IPS-18c (cell line): ENCODE results near the gene NFIX.
A peak's percentile ranks its signal among the peaks of the same experiment; 100 is the strongest.

Source experiments
- H3K4me3 ChIP-seq: 2 replicates; pipeline ENCODE4 v1.7.0; 2013; ENCODE audit warnings: low read depth, mild to moderate bottlenecking, low read length, moderate library complexity; ENCODE audit not compliant: insufficient read depth
- H3K9me3 ChIP-seq: one replicate; pipeline ENCODE4 v1.6.1; 2013; ENCODE audit warnings: mild to moderate bottlenecking, low read length, moderate library complexity; ENCODE audit not compliant: control insufficient read depth, insufficient read depth

Gene NFIX

DNA sequence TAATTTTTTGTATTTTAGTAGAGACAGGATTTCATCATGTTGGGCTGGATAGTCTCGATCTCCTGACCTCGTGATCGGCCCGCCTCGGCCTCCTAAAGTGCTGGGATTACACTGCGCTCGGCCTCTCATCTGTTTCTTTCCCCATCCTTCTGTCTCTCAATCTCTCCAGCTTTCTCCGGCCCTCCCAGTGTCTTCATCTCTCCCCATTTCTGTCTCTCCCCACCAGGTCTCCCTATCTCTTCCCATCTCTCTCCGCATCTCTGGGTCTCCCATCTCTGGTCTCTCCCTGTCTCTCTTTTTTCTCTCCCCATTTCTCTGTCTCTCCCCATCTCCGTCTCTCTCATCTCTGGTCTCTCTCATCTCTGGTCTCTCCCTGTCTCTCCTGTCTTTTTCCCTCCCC, 12.2 kb upstream of the NFIX start:
- Histone ChIP-seq H3K4me3 (peak overlapping the region; percentile 46; the same call in 1 of the 2 replicates), H3K9me3 (no peaks in the 10 kb centered on the region)

DNA sequence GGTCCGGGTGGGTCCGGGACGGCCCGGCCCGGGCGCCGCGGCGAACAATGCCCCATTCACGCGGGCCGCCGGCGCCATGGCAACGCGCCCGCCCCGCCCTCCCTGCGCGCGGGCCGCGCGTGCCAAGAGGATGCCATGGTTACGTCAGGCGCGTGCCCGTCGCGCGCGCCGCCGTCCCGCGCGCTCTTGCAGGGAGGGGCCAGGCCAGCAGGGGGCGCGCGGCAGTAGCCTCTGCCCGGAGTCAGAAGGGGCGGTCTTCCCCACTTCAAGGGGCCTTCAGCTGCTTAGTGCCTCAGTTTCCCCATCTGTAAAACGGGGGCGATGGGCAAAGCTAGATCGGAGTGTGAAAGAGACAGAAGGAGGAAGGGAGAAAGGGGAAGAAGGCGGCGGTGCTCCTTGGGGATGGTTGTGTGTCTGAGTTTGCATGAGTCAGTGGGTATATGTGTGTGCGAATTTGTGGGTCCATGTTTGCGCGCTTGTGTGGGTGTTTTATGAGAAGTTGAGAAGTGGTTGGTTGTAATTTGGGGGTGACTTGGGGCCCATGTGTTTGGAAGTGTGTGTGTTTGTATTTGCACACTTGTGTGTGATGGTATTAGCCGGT, 11.6 kb upstream of the NFIX start:
- Histone ChIP-seq H3K4me3 (peak overlapping the region; percentile 46; the same call in 1 of the 2 replicates), H3K9me3 (no peaks in the 10 kb centered on the region)

DNA sequence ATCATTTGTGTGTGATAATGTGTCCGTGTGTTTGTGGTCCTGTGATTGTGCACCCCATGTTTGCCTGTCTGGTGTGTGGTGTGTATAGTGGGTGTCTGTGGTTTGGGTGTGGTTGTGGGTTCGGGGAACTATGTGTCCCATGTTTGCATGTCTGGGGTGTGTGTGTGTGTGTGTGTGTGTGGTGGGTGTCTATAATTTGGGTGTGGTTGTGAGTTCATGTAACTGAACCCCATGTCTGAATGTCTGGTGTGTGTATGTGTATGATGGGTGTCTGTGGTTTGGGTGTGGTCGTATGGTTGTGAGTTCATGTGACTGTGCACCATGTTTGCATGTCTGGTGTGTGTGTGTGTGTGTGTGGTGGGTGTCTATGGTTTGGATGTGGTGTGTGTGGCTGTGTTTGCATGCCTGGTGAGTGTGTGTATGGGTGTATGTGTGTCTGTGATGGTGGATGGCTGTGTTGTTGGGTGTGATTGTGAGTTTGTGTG, 11.1 kb upstream of the NFIX start:
- no peak overlapping the region for H3K4me3 ChIP-seq
- H3K9me3 ChIP-seq, result no peaks in the 10 kb centered on the region

DNA sequence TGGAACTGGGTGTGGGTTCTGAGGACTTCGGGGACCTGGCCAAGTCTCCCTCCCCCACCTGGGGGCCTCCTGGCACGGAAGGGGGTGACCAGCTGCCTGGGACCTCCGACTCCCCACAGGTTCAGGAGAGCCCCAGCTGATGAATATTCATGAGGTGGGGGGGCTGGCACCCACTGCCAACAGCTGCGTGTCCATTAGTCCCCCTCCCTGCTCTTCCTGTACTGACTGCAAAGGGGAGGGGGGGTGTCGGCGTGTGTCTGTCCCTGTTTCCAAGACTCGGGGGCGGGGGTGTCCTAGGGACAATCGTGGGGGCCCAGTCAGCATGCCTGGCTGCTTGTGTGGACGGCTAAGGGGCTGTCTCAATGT, 10.6 kb upstream of the NFIX start:
- Histone ChIP-seq H3K9me3 (no peaks in the 10 kb centered on the region), H3K4me3 (no peak overlapping the region)

GRCh38 chr19:12985049-12985776, 10.1 kb upstream of the NFIX start:
- H3K4me3 ChIP-seq, result no peak overlapping the region
- no peaks in the 10 kb centered on the region for H3K9me3 ChIP-seq

- no peak overlapping the region for H3K4me3 ChIP-seq
- no peaks in the 10 kb centered on the region for H3K9me3 ChIP-seq
These were observed 8.5 kb upstream of the NFIX start for GRCh38 chr19:12986726-12987125.

- H3K9me3 ChIP-seq, result no peaks in the 10 kb centered on the region
- no peak overlapping the region for H3K4me3 ChIP-seq
These were observed 8.1 kb upstream of the NFIX start for GRCh38 chr19:12987190-12987589.

- H3K4me3 ChIP-seq, result no peak overlapping the region
- no peaks in the 10 kb centered on the region for H3K9me3 ChIP-seq
These were observed 7.5 kb upstream of the NFIX start for GRCh38 chr19:12987781-12988180.

- H3K4me3 ChIP-seq, result no peak overlapping the region
- no peaks in the 10 kb centered on the region for H3K9me3 ChIP-seq
These were observed 4.8 kb upstream of the NFIX start for GRCh38 chr19:12990431-12990830.

GRCh38 chr19:12990853-12991252, 4.4 kb upstream of the NFIX start:
- no peak overlapping the region for H3K4me3 ChIP-seq
- no peaks in the 10 kb centered on the region for H3K9me3 ChIP-seq

GRCh38 chr19:12991296-12991695, 4.0 kb upstream of the NFIX start:
- Histone ChIP-seq H3K4me3 (no peak overlapping the region), H3K9me3 (no peaks in the 10 kb centered on the region)

- Histone ChIP-seq H3K4me3 (no peak overlapping the region), H3K9me3 (no peaks in the 10 kb centered on the region)
These were observed 2.5 kb upstream of the NFIX start for GRCh38 chr19:12992729-12993128.

- Histone ChIP-seq H3K9me3 (no peaks in the 10 kb centered on the region), H3K4me3 (no peak overlapping the region)
These were observed 1.7 kb upstream of the NFIX start for GRCh38 chr19:12993562-12993961.

GRCh38 chr19:12995596-12996405, 526 bp downstream of the NFIX start:
- H3K4me3 ChIP-seq, result peak overlapping the region; percentile 24; the same call in 1 of the 2 replicates
- no peaks in the 10 kb centered on the region for H3K9me3 ChIP-seq

GRCh38 chr19:12996406-12997094, 1.3 kb downstream of the NFIX start:
- Histone ChIP-seq H3K9me3 (no peaks in the 10 kb centered on the region), H3K4me3 (peak overlapping the region; percentile 24)

DNA sequence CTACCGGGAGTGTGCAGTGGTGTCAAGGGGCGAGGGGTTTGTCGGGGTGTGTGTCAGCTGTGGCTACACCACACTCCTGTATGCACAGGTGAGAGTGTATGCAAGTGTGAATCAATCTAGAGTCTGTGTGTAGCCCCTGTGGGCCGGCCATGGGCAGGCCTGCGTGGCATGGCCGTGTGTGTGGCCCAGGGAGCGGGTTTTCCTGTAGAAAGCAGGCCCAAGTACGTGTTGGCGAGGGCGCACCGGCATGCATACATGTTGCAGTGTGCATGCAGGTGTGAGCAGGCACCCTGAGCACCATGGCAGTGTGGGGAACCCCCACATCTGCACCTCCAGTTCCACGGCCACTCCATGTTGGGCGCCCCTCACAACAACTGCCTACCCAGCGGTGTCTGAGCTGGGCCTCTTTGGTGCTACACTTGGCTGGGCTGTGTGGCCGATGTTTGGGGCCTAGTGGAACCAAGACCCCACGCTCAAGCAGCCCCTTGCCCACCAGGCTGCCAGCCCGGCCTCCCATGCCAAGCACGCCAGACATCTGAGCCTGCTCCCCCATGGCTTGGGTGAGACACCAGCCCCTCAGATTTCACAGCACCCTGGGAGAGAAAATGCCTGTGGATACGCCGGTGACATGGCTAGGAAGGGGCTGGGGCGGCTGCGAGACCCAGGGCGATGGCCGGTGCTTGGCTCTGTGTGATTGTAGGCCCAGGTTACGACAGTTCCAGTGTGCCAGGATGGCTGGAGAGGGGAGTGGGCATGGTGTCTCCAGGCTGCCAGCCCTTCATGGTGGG, 2.1 kb downstream of the NFIX start:
- Histone ChIP-seq H3K9me3 (no peaks in the 10 kb centered on the region), H3K4me3 (no peak overlapping the region)
